ENCODE results near the gene GOLGA6L9.
"Not testable (repeated sequence)": the region's sequence is repeated elsewhere in the genome, so short reads cannot be mapped to it uniquely, and the experiment has no call there.

The GOLGA6L9 gene

DNA sequence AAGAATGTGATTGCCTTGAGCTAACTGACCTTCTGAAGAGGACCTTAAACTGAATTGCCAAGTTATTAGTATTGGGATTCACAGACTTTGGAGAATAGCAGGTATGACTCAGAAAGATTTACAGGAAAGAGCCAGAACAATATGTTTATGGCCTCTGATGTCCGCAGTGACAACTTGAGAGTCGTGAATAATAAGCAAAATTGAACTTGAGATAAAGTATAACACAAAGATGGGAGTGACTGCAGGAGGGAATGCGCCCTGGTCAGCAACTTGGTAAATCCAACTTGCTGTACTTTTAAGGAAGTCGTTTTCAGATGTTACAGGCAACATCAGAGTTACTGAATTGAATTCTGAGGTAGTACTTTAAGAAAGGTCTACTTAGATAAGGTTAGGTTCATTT lies 19.3 kb upstream of the GOLGA6L9 start:
- not testable (repeated sequence) for DNase-seq (ENCODE audit: low read depth, low spot score); H3K9me3 ChIP-seq (ENCODE audit: low read depth, low read length); H3K4me3 ChIP-seq; H3K27ac ChIP-seq; H3K36me3 ChIP-seq (ENCODE audit: insufficient read depth, low read length); H3K9ac ChIP-seq (ENCODE audit: insufficient read length)

DNA sequence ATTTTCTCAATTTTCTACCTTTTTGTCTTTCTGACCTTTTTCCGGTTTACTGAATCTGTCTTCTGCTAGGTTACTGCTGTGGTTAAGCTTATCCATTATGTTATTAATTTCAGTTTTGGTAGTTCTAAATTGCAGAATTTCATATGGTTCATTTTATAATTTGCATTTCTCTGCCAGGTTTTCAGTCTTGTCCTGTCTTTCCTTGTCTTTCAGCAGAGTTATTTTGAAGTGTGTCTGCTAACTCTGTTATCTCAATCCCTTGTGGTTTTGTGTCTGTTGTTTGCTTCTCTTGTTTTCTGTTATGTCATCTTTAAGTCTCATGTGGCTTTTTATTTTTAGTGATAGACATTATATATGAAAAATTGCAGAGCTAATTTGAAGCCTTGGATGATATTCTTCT lies 18.0 kb upstream of the GOLGA6L9 start:
- not testable (repeated sequence) for DNase-seq (ENCODE audit: low read depth, low spot score); H3K9ac ChIP-seq (ENCODE audit: insufficient read length); H3K27ac ChIP-seq; H3K9me3 ChIP-seq (ENCODE audit: low read depth, low read length); H3K36me3 ChIP-seq (ENCODE audit: insufficient read depth, low read length); H3K4me3 ChIP-seq

DNA sequence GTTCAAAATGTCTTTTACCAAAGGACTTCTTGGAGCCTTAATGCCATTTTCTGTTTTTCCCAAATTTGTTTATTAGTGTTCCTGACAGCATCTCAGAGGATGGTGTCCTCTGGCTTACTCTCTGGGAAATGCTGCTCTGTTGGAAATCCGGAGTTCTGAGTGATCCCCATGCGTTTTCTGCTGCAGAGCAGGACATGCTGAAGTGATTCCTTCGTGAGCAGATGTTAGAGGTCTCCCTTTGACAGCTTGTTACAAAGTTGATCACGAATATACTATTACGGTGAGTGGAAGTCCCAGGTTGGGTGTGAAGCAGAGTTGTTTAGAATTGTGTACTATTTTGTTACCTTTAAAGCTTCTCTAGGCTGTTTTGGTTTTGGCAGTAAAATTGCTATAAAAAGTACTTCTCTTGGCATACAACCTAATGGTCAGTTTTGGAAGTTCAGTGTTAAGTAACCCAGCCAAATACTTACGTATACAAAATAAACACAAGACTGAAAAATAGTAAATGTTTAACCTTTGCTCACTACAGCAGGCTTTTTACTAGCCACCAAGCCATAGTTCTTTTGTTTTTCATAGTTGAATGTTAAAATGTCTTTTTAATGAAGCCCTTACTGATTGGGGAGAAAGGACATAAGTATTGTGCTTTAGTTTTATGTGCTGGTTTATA lies 15.0 kb upstream of the GOLGA6L9 start:
- not testable (repeated sequence) for H3K4me3 ChIP-seq; H3K36me3 ChIP-seq (ENCODE audit: insufficient read depth, low read length); H3K9me3 ChIP-seq (ENCODE audit: low read depth, low read length); DNase-seq (ENCODE audit: low read depth, low spot score); H3K9ac ChIP-seq (ENCODE audit: insufficient read length)
- H3K27ac ChIP-seq = peak overlapping the region; percentile 42

DNA sequence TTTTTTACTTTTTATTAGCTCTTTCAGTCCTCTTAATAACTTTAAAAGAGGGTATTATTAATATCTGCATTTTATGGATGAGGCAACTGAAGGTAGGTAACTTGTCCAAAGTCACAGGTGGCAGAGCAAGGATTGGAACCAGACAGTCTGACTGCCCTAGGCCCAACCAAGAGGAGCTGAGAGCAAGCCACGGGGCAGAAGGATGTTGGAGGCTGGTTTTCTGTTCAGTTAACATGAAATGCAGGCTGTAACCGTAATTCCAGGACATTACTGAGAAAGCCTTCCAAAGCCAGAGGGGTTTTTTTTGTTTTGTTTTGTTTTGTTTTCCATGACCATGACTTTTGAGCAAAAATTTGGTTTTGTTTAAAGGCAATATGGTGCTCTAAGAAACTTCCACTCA lies 9.1 kb upstream of the GOLGA6L9 start:
- not testable (repeated sequence) for H3K27ac ChIP-seq; H3K36me3 ChIP-seq (ENCODE audit: insufficient read depth, low read length); H3K9ac ChIP-seq (ENCODE audit: insufficient read length); H3K4me3 ChIP-seq; H3K9me3 ChIP-seq (ENCODE audit: low read depth, low read length); DNase-seq (ENCODE audit: low read depth, low spot score)

DNA sequence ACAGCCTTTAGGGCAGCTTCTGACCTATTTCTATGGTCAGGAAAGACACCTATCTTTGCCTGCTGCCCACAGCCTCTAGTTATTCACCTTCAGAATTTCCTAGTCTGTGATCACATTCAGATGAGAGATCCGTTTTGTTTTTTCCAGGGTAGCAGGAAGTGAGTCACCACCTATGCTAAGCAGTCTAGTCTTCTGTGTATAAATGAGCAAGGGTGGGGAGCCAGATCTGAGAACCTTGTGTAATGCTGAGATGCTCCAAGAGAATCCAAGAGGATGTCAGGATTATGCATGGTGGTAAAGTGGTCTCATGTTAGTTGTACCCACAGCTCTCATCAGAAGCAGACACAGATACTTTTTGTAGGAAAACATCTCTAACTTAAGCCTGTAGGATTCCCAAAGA lies 8.7 kb upstream of the GOLGA6L9 start:
- H3K9me3 ChIP-seq (ENCODE audit: low read depth, low read length); H3K9ac ChIP-seq (ENCODE audit: insufficient read length); H3K27ac ChIP-seq; DNase-seq (ENCODE audit: low read depth, low spot score); H3K4me3 ChIP-seq; H3K36me3 ChIP-seq (ENCODE audit: insufficient read depth, low read length): not testable (repeated sequence)

DNA sequence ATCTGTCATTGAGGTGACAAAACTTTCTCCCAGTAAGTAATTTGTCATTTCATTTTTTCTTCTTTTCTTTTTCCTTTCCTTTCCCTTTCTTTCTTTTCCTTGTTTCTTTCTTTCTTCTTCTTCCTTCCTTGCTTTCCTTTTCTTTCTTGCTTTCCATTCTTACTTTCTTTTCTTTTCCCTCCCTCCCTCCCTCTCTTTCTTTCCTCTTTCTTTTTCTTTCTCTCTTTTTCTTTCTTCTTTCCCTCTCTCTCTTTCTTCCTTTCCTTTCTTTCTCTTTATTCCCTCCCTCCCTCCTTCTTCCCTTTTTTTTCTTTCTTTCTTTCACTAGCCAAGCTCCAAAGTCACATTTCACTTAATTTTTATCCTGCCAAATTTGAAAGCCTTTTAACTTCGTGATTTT lies 2.5 kb upstream of the GOLGA6L9 start:
- not testable (repeated sequence) for H3K4me3 ChIP-seq; H3K36me3 ChIP-seq (ENCODE audit: insufficient read depth, low read length); DNase-seq (ENCODE audit: low read depth, low spot score); H3K27ac ChIP-seq; H3K9ac ChIP-seq (ENCODE audit: insufficient read length); H3K9me3 ChIP-seq (ENCODE audit: low read depth, low read length)

DNA sequence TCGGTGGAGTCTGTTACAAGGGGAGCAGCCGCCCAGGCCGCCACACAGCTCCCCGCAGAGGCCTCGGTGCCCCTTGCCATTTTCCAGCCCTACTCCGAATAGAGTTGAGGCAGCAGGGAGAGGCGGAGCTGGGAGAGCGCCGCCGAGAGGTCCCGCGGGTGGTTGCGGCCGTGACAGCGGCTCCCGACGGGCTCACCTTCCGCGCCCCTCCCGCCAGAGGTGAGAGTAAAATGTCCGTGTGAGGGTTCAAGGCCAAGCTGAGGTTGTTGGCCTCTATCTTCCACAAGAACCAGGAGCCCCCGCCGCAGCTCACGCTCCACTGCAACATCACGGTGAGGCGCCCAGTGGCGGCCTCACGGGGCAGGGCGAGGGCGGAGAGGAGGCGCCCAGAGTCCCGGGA lies 15.8 kb downstream of the GOLGA6L9 start:
- Histone ChIP-seq H3K9ac (ENCODE audit: insufficient read length) (peak overlapping the region; percentile 15), H3K4me3 (peak overlapping the region; percentile 68)

DNA sequence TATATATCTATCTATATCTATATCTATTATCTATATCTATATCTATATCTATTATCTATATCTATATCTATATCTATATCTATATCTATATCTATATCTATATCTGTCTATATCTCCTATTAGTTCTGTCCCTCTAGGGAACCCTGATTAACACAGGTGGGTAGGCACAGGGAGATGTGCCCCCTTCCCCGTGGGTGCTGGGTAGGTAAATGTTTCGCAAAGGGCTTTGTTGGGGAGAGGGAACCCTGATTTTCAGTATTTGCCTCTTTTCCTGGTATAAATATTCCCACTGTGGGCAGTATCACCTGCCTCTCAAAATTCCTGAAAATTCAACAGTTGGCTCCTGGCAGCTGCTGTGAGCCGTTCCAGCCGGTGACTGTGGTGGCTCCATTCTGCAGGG lies 27.7 kb downstream of the GOLGA6L9 start:
- not testable (repeated sequence) for H3K36me3 ChIP-seq (ENCODE audit: insufficient read depth, low read length); H3K4me3 ChIP-seq; H3K9me3 ChIP-seq (ENCODE audit: low read depth, low read length); H3K27ac ChIP-seq; H3K9ac ChIP-seq (ENCODE audit: insufficient read length); DNase-seq (ENCODE audit: low read depth, low spot score)

More for the DNA sequence above, 15.8 kb downstream of the GOLGA6L9 start:
- H3K9me3 ChIP-seq (ENCODE audit: low read depth, low read length); H3K36me3 ChIP-seq (ENCODE audit: insufficient read depth, low read length); H3K27ac ChIP-seq; DNase-seq (ENCODE audit: low read depth, low spot score): not testable (repeated sequence)

DNA sequence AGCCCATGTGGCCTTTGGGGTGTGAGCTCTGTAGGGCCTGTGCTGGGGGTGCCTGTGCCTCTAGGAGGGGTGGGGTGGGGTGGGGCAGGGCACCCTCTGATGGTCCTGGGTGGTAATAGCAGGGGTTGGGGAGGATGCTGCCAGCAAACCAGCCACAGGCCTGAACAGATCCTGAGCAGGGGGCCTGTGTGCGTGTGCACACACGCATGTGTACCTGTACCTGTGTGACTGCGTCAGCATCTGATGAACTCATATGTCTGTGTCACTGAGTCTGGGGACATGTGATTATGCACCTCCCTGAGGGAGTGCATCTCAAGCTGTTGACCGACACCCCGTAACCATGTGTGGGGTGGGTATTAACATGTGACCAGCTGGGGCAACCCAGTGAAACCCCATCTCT lies 36.0 kb downstream of the GOLGA6L9 start:
- not testable (repeated sequence) for DNase-seq (ENCODE audit: low read depth, low spot score); H3K9ac ChIP-seq (ENCODE audit: insufficient read length); H3K36me3 ChIP-seq (ENCODE audit: insufficient read depth, low read length); H3K27ac ChIP-seq; H3K4me3 ChIP-seq; H3K9me3 ChIP-seq (ENCODE audit: low read depth, low read length)

DNA sequence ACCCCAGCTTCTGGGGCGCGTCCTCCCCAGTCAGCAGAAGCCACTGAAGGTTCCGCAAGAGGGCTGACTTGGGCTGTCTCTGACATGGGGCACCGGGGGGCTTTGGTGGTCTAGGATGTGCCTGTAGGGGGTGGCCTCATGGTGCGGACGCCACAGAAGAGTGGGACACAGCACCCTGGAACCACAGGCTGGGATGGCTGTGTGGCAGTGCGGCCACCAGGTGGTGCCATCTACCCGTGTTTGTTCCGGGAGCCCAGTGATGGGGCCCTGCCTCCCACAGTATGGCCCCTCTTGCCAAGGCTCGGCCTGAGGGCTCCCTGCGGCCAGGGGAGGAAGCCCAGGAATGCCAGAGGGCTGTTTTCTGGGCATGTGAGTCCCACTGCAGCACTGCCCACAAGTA lies 38.6 kb downstream of the GOLGA6L9 start:
- DNase-seq (ENCODE audit: low read depth, low spot score); H3K9ac ChIP-seq (ENCODE audit: insufficient read length); H3K36me3 ChIP-seq (ENCODE audit: insufficient read depth, low read length); H3K9me3 ChIP-seq (ENCODE audit: low read depth, low read length); H3K27ac ChIP-seq; H3K4me3 ChIP-seq: not testable (repeated sequence)

DNA sequence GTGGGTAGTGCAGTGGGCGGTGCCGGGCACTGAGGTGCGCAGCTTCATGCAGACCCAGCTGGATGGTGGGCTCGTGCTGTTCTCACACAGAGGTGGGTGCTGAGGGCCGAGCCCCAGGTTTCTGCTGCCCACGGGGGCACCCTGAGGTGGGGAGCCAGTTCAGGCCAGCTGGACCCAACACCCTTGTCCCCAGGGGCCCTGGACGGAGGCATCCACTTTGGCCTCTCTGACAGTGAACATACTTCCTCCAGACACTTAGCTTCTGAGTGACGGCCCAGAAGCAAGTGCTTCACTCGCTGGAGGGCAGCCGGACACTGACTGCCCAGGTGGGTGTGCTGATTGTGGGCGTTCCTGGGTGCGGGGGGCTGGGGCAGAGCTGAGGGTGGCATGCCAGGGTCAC lies 39.8 kb downstream of the GOLGA6L9 start:
- H3K4me3 ChIP-seq; H3K9me3 ChIP-seq (ENCODE audit: low read depth, low read length); DNase-seq (ENCODE audit: low read depth, low spot score); H3K9ac ChIP-seq (ENCODE audit: insufficient read length); H3K36me3 ChIP-seq (ENCODE audit: insufficient read depth, low read length); H3K27ac ChIP-seq: not testable (repeated sequence)

DNA sequence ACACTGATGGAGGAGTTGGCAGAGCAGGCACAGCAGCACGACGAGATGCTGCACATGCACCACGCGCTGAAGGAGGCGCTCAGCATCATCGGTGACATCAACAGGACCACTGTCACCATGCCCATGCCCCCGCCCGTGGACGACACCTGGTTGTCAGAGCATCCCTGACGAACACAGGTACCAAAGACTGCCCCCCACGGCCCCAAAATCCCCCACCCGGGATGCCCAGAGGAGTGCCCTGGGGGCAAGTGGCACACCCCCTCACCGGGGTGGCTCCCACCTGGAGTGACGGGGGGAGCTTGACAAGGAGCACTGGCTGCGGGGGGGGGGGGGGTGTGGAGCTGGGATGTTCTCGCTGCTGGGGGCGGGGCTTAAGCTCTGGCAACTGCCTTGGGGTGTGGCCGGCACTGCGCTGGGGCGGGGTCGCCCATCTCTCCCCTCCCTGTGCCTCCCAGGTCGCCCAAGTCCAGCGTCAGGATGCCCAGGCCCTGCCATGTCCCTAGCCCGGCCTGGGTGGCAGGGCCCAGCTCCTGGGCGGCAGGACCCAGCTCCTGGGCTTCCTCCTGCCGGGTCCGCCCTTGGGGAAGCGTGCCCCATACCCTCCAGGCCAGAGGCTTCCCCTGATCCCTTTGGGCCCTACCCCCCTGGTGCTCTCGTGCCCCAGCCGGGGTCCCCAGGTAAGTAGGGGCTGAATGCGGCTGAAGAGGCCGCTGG lies 42.8 kb downstream of the GOLGA6L9 start:
- H3K4me3 ChIP-seq; H3K27ac ChIP-seq; H3K9ac ChIP-seq (ENCODE audit: insufficient read length); DNase-seq (ENCODE audit: low read depth, low spot score); H3K36me3 ChIP-seq (ENCODE audit: insufficient read depth, low read length); H3K9me3 ChIP-seq (ENCODE audit: low read depth, low read length): not testable (repeated sequence)

DNA sequence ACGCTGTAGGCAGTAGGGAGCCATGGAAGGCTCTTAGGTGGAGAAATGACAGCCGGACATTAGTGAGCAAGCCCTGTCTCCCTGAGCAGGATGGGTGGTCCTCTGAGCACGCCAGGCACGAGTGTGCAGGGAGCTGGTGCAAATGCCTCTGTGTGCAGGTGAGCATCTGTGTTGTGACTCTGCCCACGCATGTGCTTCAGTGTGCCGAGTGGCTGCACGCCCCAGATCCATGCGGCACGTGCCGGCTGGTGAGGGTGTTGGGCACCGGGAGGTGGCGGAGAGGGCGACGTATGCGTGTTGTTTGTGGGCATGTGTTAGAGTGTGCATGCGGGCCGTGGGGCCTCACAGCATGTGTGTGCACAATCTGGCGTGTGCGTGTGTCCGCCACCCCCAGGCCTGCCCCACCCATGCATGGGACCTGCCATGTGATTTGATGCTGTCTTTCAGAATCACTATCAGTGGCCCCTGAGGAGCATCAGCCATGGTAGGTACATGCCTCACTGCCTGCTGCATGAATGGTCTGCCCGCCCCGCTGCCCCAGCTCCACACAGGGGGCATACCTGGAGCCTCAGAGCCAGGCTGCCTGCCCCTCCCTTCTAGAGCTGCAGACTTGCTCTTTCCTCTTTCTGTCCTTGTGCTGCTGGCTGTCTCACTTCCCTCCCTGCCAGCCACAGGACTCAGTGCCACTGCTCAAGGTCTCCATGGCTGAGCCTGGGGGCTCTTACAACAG lies 45.1 kb downstream of the GOLGA6L9 start:
- H3K4me3 ChIP-seq; H3K27ac ChIP-seq; H3K9ac ChIP-seq (ENCODE audit: insufficient read length); H3K36me3 ChIP-seq (ENCODE audit: insufficient read depth, low read length); DNase-seq (ENCODE audit: low read depth, low spot score); H3K9me3 ChIP-seq (ENCODE audit: low read depth, low read length): not testable (repeated sequence)

DNA sequence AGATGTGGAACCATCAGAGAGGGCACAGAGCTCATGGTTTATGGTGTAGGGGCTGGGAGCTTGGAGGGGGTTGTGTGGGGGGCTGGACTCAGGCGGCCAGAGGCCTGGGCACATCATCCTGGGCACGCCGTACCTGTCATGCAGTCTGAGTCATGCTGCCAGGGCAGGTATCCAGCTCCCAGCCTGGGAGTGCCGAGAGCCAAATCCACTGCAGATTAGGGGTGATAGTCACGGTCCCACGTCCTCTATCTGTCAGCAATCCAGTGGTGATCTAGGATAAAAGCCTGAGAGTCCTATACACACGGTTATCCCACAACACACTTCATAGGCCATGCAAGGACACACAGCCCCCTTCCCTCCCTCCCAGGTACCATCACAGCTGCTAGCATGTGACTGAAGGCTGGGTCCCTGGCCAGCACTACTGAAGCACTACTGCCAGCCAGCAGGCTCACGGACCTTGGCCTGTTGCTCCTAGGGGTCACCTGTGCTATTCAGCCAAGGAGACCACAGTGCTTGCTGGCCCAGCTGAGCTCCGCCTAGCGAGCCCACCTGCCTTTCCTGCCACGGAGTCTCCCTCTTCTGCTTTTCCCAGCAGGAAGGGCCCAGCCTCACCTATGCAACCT lies 45.8 kb downstream of the GOLGA6L9 start:
- not testable (repeated sequence) for H3K9me3 ChIP-seq (ENCODE audit: low read depth, low read length); H3K9ac ChIP-seq (ENCODE audit: insufficient read length); DNase-seq (ENCODE audit: low read depth, low spot score); H3K27ac ChIP-seq; H3K4me3 ChIP-seq; H3K36me3 ChIP-seq (ENCODE audit: insufficient read depth, low read length)
